Vagina (tissue), 2 donors: ENCODE results near the gene BSDC1. TPM values are rescaled to one million over a fixed set of nuclear protein-coding genes. Genes with fewer than 3 reads are reported as not detected.
A peak's percentile ranks its signal among the peaks of the same experiment; 100 is the strongest.

ENCODE experiments used
- DNase-seq, 2 donors: peaks; one replicate each; pipeline ENCODE4 v3.0.0-alpha.2; 2017; ENCODE audit errors: extremely low spot score in 2 of 2
- H3K27ac ChIP-seq: fragments of 200-600 bp; sonication (generic); one replicate; pipeline ENCODE4 v1.5.1; 2019
- H3K27me3 ChIP-seq: fragments of 200-600 bp; sonication (generic); one replicate; pipeline ENCODE4 v1.5.1; 2019
- H3K36me3 ChIP-seq, 2 donors: fragments of 200-600 bp; sonication (generic); one replicate each; pipeline ENCODE4 v1.5.1; 2017 to 2019
- H3K4me1 ChIP-seq: fragments of 200-600 bp; sonication (generic); one replicate; pipeline ENCODE4 v1.5.1; 2019
- H3K4me3 ChIP-seq, 2 donors: fragments of 200-600 bp; sonication (generic); 1 replicate in 1 of 2; 2 replicates in 1 of 2; pipeline ENCODE4 v1.5.1; 2016 to 2019
- H3K9me3 ChIP-seq: fragments of 200-600 bp; sonication (generic); one replicate; pipeline ENCODE4 v1.5.1; 2019
- CTCF ChIP-seq, 3 experiments: fragments of 450-650 bp in 2 of 3; fragments of 200-600 bp in 1 of 3; sonication (generic) in 1 of 3; IDR thresholded peaks; one replicate each; pipeline ENCODE4 v1.5.1; 2017 to 2019; ENCODE audit warnings: antibody characterized with exemption in 3 of 3, mild to moderate bottlenecking in 2 of 3, moderate library complexity in 2 of 3
- POLR2A ChIP-seq, 2 donors: fragments of 450-650 bp; IDR thresholded peaks; one replicate each; pipeline ENCODE4 v1.6.1; 2017; ENCODE audit warnings: antibody characterized with exemption in 2 of 2, mild to moderate bottlenecking in 2 of 2, moderate library complexity in 2 of 2
- POLR2AphosphoS5 ChIP-seq, 2 donors: sonication (generic); formaldehyde crosslinking; IDR thresholded peaks; one replicate each; pipeline ENCODE4 v1.9.0; 2017; ENCODE audit warnings: antibody characterized with exemption in 2 of 2, mild to moderate bottlenecking in 2 of 2, low read depth in 1 of 2; ENCODE audit not compliant: insufficient read depth in 1 of 2
- intact Hi-C: fragments of 100-400 bp; cut with DNase I; formaldehyde crosslinking; loops from one replicate; pipeline ENCODE4 v1.15.1; 2023
- total RNA-seq: library from RNA; depleted of rRNA; stranded (reverse); fragments of >200 nt; gene quantifications from one replicate; pipeline ENCODE4 v1.2.3, GENCODE V29; 2016

Gene BSDC1
- total RNA-seq, 1 donor from 2014 or later: 54.3 TPM

- no peak overlapping the region for H3K4me3 ChIP-seq
- no peak for DNase-seq
- TF ChIP-seq POLR2A (IDR thresholded peaks at IDR 0.05) (no peak), POLR2AphosphoS5 (IDR thresholded peaks at IDR 0.05; ENCODE audit: insufficient read depth in 1 of 2, low read depth in 1 of 2) (peak in 1 of 2 donors; percentile 20)
These were observed 30.5 kb downstream of the BSDC1 start for GRCh38 chr1:32363713-32364112.

GRCh38 chr1:32362474-32363313, 31.5 kb downstream of the BSDC1 start, which contains the start of the genes FAM229A and TSSK3:
Gene FAM229A (minus strand): TSS chr1:32362485. CDS start chr1:32362091, 394 bp downstream.
Gene TSSK3 (plus strand): TSS chr1:32362539. CDS start chr1:32362702, 163 bp downstream.
- Histone ChIP-seq H3K36me3 (peaks cover 0 to 30% of the 10 kb centered on the region in 2 donors), H3K27ac (peak within 1 kb of the TSS; percentile 42), H3K27me3 (no peaks in the 10 kb centered on the region), H3K4me3 (peak within 1 kb of the TSS; percentile 35 to 45), H3K4me1 (peaks cover 21% of the 10 kb centered on the region), H3K9me3 (no peaks in the 10 kb centered on the region)
- no peak for DNase-seq
- TF ChIP-seq POLR2AphosphoS5 (IDR thresholded peaks at IDR 0.05; ENCODE audit: insufficient read depth in 1 of 2, low read depth in 1 of 2) (no peak), CTCF (IDR thresholded peaks at IDR 0.05) (no peak), POLR2A (IDR thresholded peaks at IDR 0.05) (no peak)
- intact Hi-C loops: no loop called here

More at GRCh38 chr1:32363713-32364112, 30.5 kb downstream of the BSDC1 start:
- H3K9me3 ChIP-seq: no peaks in the 10 kb centered on the region
- H3K27me3 ChIP-seq: no peaks in the 10 kb centered on the region
- H3K27ac ChIP-seq: no peak overlapping the region
- H3K36me3 ChIP-seq: peaks cover 0 to 38% of the 10 kb centered on the region in 2 donors
- intact Hi-C loops: no loop called here
- H3K4me1 ChIP-seq: peaks cover 21% of the 10 kb centered on the region

GRCh38 chr1:32361674-32362473, 32.4 kb downstream of the BSDC1 start:
- intact Hi-C loops: no loop called here
- DNase-seq: no peak
- H3K4me3 ChIP-seq: peak overlapping the region; percentile 35 to 45
- TF ChIP-seq CTCF (IDR thresholded peaks at IDR 0.05) (peak in 2 of 3 experiments; percentile 18 to 44), POLR2A (IDR thresholded peaks at IDR 0.05) (no peak)
- H3K36me3 ChIP-seq: peaks cover 0 to 23% of the 10 kb centered on the region in 2 donors
- no peaks in the 10 kb centered on the region for H3K27me3 ChIP-seq
- H3K4me1 ChIP-seq: peaks cover 21% of the 10 kb centered on the region
- no peaks in the 10 kb centered on the region for H3K9me3 ChIP-seq
- peak overlapping the region; percentile 42 for H3K27ac ChIP-seq

GRCh38 chr1:32361308-32361673, 33.0 kb downstream of the BSDC1 start:
- intact Hi-C loops: no loop called here
- Histone ChIP-seq H3K27me3 (no peaks in the 10 kb centered on the region), H3K4me1 (peaks cover 21% of the 10 kb centered on the region), H3K9me3 (no peaks in the 10 kb centered on the region), H3K27ac (peak overlapping the region; percentile 42), H3K4me3 (peak overlapping the region; percentile 35 to 45), H3K36me3 (peaks cover 0 to 17% of the 10 kb centered on the region in 2 donors)
- no peak for DNase-seq
- TF ChIP-seq POLR2AphosphoS5 (IDR thresholded peaks at IDR 0.05; ENCODE audit: insufficient read depth in 1 of 2, low read depth in 1 of 2) (peak in 1 of 2 donors; percentile 61), CTCF (IDR thresholded peaks at IDR 0.05) (no peak)

- intact Hi-C loops: no loop called here
- no peaks in the 10 kb centered on the region for H3K9me3 ChIP-seq
- peaks cover 0 to under 1% of the 10 kb centered on the region in 2 donors for H3K36me3 ChIP-seq
- H3K4me3 ChIP-seq: no peak overlapping the region
- H3K4me1 ChIP-seq: peaks cover 31% of the 10 kb centered on the region
- no peak overlapping the region for H3K27ac ChIP-seq
- H3K27me3 ChIP-seq: no peaks in the 10 kb centered on the region
- no peak for DNase-seq
- TF ChIP-seq POLR2AphosphoS5 (IDR thresholded peaks at IDR 0.05; ENCODE audit: insufficient read depth in 1 of 2, low read depth in 1 of 2): no peak
These were observed 35.8 kb downstream of the BSDC1 start for GRCh38 chr1:32358435-32358834.
